SK-N-SH (cell line): ENCODE data around the gene DSCAM. TPM values are rescaled to one million over a fixed set of nuclear protein-coding genes. Genes with fewer than 3 reads are reported as not detected.

Experiments
- CTCF ChIA-PET: fragments of 300-600, 350-600 bp; formaldehyde crosslinking; extraction: SDS; loops from one replicate; lab custom pipeline; 2021; lab: Yijun Ruan, JAX
- POLR2A ChIA-PET: fragments of 350-600 bp; sonication (Branson Sonifier 250); formaldehyde crosslinking; extraction: SDS; loops from one replicate; lab custom pipeline; 2020; ENCODE audit warnings: antibody characterized with exemption, inconsistent platforms; lab: Yijun Ruan, JAX
- DNase-seq: peaks from one replicate; pipeline ENCODE4 v3.0.0; 2012
- H2AFZ ChIP-seq: fragments of 200-600 bp; sonication (generic); 2 replicates; pipeline ENCODE4 v1.8.1; 2016; ENCODE audit warnings: antibody characterized with exemption, mild to moderate bottlenecking, low read depth
- H3F3A ChIP-seq: fragments of 200-600 bp; sonication (generic); replicated peaks from 2 replicates; pipeline ENCODE3; 2016; ENCODE audit warnings: antibody characterized with exemption, mild to moderate bottlenecking; ENCODE audit not compliant: insufficient read depth
- H3K27ac ChIP-seq, 2 experiments: fragments of 200-500 bp in 1 of 2; fragments of 200-600 bp in 1 of 2; sonication (Bioruptor generic) in 1 of 2; sonication (generic), shearing (Covaris generic) in 1 of 2; 2 replicates each; pipeline versions ENCODE4 v1.5.1 to v1.6.1; 2014 to 2016; ENCODE audit warnings: low read depth in 2 of 2, inconsistent platforms in 1 of 2, low read length in 1 of 2, mild to moderate bottlenecking in 1 of 2, mixed read lengths in 1 of 2
- H3K27me3 ChIP-seq: fragments of 200-600 bp; sonication (generic), shearing (Covaris generic); 2 replicates; pipeline ENCODE4 v1.6.1; 2016; ENCODE audit warnings: mixed run types; ENCODE audit not compliant: insufficient read depth
- H3K36me3 ChIP-seq, 2 experiments: fragments of 200-500 bp in 1 of 2; fragments of 200-600 bp in 1 of 2; sonication (Bioruptor generic) in 1 of 2; sonication (generic) in 1 of 2; replicated peaks in 1 of 2; 2 replicates each; pipeline versions ENCODE3 to v1.5.1; 2014 to 2016; ENCODE audit warnings: low read length in 1 of 2, mild to moderate bottlenecking in 1 of 2; ENCODE audit not compliant: insufficient read depth in 2 of 2, control insufficient read depth in 1 of 2
- H3K4me1 ChIP-seq, 2 experiments: fragments of 200-500 bp in 1 of 2; fragments of 200-600 bp in 1 of 2; sonication (Bioruptor generic) in 1 of 2; sonication (generic), shearing (Covaris generic) in 1 of 2; 2 replicates each; pipeline versions ENCODE4 v1.5.1 to v1.6.1; 2014 to 2016; ENCODE audit warnings: low read depth in 1 of 2, low read length in 1 of 2, mixed run types in 1 of 2; ENCODE audit not compliant: insufficient read depth in 2 of 2, control insufficient read depth in 1 of 2
- H3K4me2 ChIP-seq: fragments of 200-600 bp; sonication (generic), shearing (Covaris generic); 2 replicates; pipeline ENCODE4 v1.6.1; 2017; ENCODE audit warnings: mixed run types
- H3K4me3 ChIP-seq, 2 experiments: fragments of 200-500 bp in 1 of 2; fragments of 200-600 bp in 1 of 2; sonication (Bioruptor generic) in 1 of 2; sonication (generic), shearing (Covaris generic) in 1 of 2; 2 replicates each; pipeline versions ENCODE4 v1.5.1 to v1.8.1; 2014 to 2016; ENCODE audit warnings: low read depth in 2 of 2, inconsistent platforms in 1 of 2, low read length in 1 of 2, mild to moderate bottlenecking in 1 of 2, mixed read lengths in 1 of 2, moderate library complexity in 1 of 2
- H3K79me2 ChIP-seq: fragments of 200-600 bp; sonication (generic); 2 replicates; pipeline ENCODE4 v1.8.1; 2017; ENCODE audit warnings: mild to moderate bottlenecking; ENCODE audit not compliant: insufficient read depth
- H3K9ac ChIP-seq: fragments of 200-600 bp; sonication (generic); 2 replicates; pipeline ENCODE4 v1.6.1; 2017; ENCODE audit warnings: mixed run types
- H3K9me2 ChIP-seq: fragments of 200-600 bp; sonication (generic); 2 replicates; pipeline ENCODE4 v1.6.1; 2017; ENCODE audit warnings: mixed run types
- H3K9me3 ChIP-seq: fragments of 200-600 bp; sonication (generic); 2 replicates; pipeline ENCODE4 v1.6.1; 2017; ENCODE audit warnings: mixed run types, mild to moderate bottlenecking, moderate library complexity
- H4K20me1 ChIP-seq: fragments of 200-600 bp; sonication (generic); 2 replicates; pipeline ENCODE4 v1.6.1; 2017; ENCODE audit warnings: mild to moderate bottlenecking, mixed run types; ENCODE audit not compliant: insufficient read depth
- CHD2 ChIP-seq: fragments of 150-350 bp; IDR thresholded peaks from 2 replicates; pipeline ENCODE4 v1.6.1; 2018; ENCODE audit warnings: low read length; ENCODE audit not compliant: partially characterized antibody
- CTCF ChIP-seq: fragments of 200-600 bp; sonication (generic); IDR thresholded peaks from 2 replicates; pipeline ENCODE4 v1.6.1; 2017; ENCODE audit warnings: antibody characterized with exemption, mild to moderate bottlenecking, moderate library complexity
- ELF1 ChIP-seq: IDR thresholded peaks from 2 replicates; pipeline ENCODE4 v1.4.0; 2012
- EZH2phosphoT487 ChIP-seq: fragments of 200-600 bp; sonication (generic); IDR thresholded peaks from 2 replicates; pipeline ENCODE4 v1.6.1; 2017; ENCODE audit warnings: low read depth, mixed run types, mild to moderate bottlenecking, antibody characterized with exemption, moderate library complexity, borderline replicate concordance
- FOSL2 ChIP-seq: IDR thresholded peaks from 2 replicates; pipeline ENCODE4 v1.4.0; 2012; ENCODE audit warnings: low read depth, mild to moderate bottlenecking, moderate library complexity, borderline replicate concordance
- FOXM1 ChIP-seq: IDR thresholded peaks from 2 replicates; pipeline ENCODE4 v1.4.0; 2012; ENCODE audit warnings: low read depth, mild to moderate bottlenecking
- GABPA ChIP-seq: IDR thresholded peaks from 2 replicates; pipeline ENCODE4 v1.4.0; 2012; ENCODE audit warnings: low read depth, mild to moderate bottlenecking
- JUND ChIP-seq: IDR thresholded peaks from 2 replicates; pipeline ENCODE4 v1.4.0; 2012
- MXI1 ChIP-seq: IDR thresholded peaks from 2 replicates; pipeline ENCODE4 v1.6.1; 2012; ENCODE audit warnings: mild to moderate bottlenecking, low read depth, low read length, improper control_type of control experiment
- NFIC ChIP-seq: IDR thresholded peaks from 2 replicates; pipeline ENCODE4 v1.4.0; 2012; ENCODE audit warnings: borderline replicate concordance
- RAD21 ChIP-seq: IDR thresholded peaks from 2 replicates; pipeline ENCODE4 v1.6.1; 2012; ENCODE audit warnings: mild to moderate bottlenecking, low read length
- RXRA ChIP-seq: IDR thresholded peaks from 2 replicates; pipeline ENCODE4 v1.4.0; 2012; ENCODE audit warnings: low read depth, mild to moderate bottlenecking, borderline replicate concordance
- SIN3A ChIP-seq: IDR thresholded peaks from 2 replicates; pipeline ENCODE4 v1.6.1; 2012; ENCODE audit warnings: low read depth, mild to moderate bottlenecking, low read length, moderate library complexity, borderline replicate concordance
- YY1 ChIP-seq: IDR thresholded peaks from 2 replicates; pipeline ENCODE4 v1.4.0; 2012; ENCODE audit warnings: low read depth, mild to moderate bottlenecking
- WGBS: methylation state at CpG from one replicate; pipeline ENCODE4 v1.1.6; 2017; ENCODE audit warnings: low lambda C conversion rate; 5-methylcytosine and 5-hydroxymethylcytosine counted together
- polyA plus RNA-seq, 3 experiments: library from polyadenylated mRNA; depleted of rRNA; stranded (reverse); fragments of >200 nt; gene quantifications; 2 replicates each; pipeline ENCODE4 v1.2.3, GENCODE V29; 2012
- TF ChIP-seq, protein P1 (sequence below): IDR thresholded peaks from 2 replicates; pipeline ENCODE4; 2012

Gene DSCAM
- polyA plus RNA-seq, 1 of the 3 experiments (the other 2 are of a cell fraction) = not detected

DNA sequence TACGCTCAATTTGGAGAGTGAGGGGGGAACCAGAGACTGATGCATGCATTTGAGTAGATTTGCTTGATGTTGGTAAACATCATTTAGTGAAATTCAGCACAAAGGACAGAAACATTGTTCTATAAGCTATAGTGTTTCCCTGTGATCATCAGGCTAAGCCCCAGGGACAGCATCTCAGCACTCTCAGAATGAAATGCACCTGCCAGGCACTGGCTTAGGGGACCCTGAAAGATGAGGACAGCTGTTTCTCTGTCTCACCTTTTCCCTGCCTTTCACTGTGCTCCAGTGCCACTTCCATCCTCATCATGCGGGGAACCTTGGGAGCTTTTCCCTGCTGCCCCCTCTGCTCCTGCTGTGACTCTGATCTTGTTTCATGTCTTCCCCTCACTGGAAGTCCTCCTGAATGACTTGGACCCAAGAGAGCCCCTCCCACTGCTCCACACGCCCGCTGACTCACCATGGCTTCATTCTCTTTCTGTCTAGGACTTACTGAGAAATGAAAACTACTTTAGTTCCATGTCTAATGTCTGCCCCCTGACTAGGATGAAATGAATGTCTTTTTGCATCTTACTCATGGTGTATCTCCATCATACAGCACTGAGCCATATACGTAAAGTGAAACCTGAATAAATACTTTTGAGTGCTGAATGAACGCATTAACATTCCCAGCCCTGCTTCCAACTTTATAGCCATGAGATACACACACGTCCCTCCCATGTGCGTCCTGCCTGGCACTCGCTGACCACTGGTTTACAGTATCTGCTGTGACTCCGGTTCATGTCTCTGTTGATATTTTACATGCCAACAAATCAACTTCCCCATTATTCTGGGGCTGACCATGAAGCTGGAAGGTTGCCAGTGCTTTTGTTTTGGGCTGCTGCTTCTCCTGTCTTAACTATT is 797.7 kb downstream of the DSCAM start:
- no peaks in the 10 kb centered on the region for H3K36me3 ChIP-seq
- no peaks in the 10 kb centered on the region for H3F3A ChIP-seq
- no peak overlapping the region for H3K4me3 ChIP-seq
- POLR2A ChIA-PET = no interaction called here
- peaks cover 0 to 19% of the 10 kb centered on the region in 2 experiments; a peak in 1 of 4 replicates for H3K4me1 ChIP-seq
- no peak for TF ChIP-seq JUND
- TF ChIP-seq, protein P1, sequence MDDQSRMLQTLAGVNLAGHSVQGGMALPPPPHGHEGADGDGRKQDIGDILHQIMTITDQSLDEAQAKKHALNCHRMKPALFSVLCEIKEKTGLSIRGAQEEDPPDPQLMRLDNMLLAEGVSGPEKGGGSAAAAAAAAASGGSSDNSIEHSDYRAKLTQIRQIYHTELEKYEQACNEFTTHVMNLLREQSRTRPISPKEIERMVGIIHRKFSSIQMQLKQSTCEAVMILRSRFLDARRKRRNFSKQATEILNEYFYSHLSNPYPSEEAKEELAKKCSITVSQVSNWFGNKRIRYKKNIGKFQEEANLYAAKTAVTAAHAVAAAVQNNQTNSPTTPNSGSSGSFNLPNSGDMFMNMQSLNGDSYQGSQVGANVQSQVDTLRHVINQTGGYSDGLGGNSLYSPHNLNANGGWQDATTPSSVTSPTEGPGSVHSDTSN = no peak
- TF ChIP-seq YY1 = no peak
- TF ChIP-seq FOXM1 = no peak
- TF ChIP-seq GABPA = no peak
- TF ChIP-seq CHD2 = no peak
- TF ChIP-seq, all 33 proteins: peak for 0
- Histone ChIP-seq H3K9me3 (no peaks in the 10 kb centered on the region), H2AFZ (no peak overlapping the region), H4K20me1 (no peaks in the 10 kb centered on the region), H3K27ac (no peak overlapping the region), H3K9me2 (no peaks in the 10 kb centered on the region), H3K27me3 (no peaks in the 10 kb centered on the region), H3K9ac (no peak overlapping the region), H3K4me2 (no peak overlapping the region), H3K79me2 (no peaks in the 10 kb centered on the region)
- DNase-seq = no peak
- WGBS = 40% methylated on average over 10 of the region's 10 CpGs
- CTCF ChIA-PET = no interaction called here

GRCh38 chr21:40047993-40048730 is 798.8 kb downstream of the DSCAM start:
- no peaks in the 10 kb centered on the region for H3K9me3 ChIP-seq
- H3K9me2 ChIP-seq = no peaks in the 10 kb centered on the region
- no peak for DNase-seq
- no peak overlapping the region for H3K27ac ChIP-seq
- H4K20me1 ChIP-seq = no peaks in the 10 kb centered on the region
- H3K4me2 ChIP-seq = no peak overlapping the region
- H3K9ac ChIP-seq = no peak overlapping the region
- no peaks in the 10 kb centered on the region for H3K36me3 ChIP-seq
- no peaks in the 10 kb centered on the region for H3K79me2 ChIP-seq
- no peaks in the 10 kb centered on the region for H3K27me3 ChIP-seq
- peaks cover 0 to 12% of the 10 kb centered on the region in 2 experiments; a peak in 1 of 4 replicates for H3K4me1 ChIP-seq
- no peak overlapping the region for H3K4me3 ChIP-seq
- no peaks in the 10 kb centered on the region for H3F3A ChIP-seq
- POLR2A ChIA-PET = interaction anchor here (0.6 kb wide), 1 partner anchor 314 kb away, joined by 3 read pairs; no protein-coding TSS in a partner anchor
- H2AFZ ChIP-seq = no peak overlapping the region
- CTCF ChIA-PET = no interaction called here
- TF ChIP-seq FOXM1 (no peak), EZH2phosphoT487 (no peak), FOSL2 (no peak), CTCF (no peak), MXI1 (no peak), RXRA (no peak), RAD21 (no peak), SIN3A (no peak), NFIC (no peak), ELF1 (no peak)
- WGBS = 17% methylated on average over 5 of the region's 5 CpGs
